LNCAP (cell line): ENCODE data around the gene MCCC2.

Experiments
- TF ChIP-seq, protein P1 (sequence below): fragments of 450-650 bp; IDR thresholded peaks from 2 replicates; pipeline ENCODE4 v1.5.1; 2017; ENCODE audit warnings: mild to moderate bottlenecking

MCCC2 gene

DNA sequence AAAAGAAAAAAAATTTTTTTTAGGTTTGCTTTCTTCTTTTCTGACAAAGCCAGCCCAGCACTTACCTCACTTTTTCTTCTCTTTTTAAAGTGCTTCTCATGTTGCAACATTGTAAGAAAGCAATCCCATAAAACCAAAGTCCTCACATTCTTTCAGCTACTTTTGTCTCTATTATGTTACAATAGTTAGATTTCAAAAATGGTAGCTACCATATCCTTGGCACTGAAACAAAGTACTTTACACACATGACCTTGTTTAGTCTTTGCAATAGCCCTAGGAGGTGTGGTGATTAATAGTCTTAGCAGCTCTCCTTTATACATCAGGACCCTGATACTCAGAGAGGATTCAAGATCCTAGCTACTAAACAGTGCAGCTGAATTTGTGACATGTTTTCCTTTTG lies 108.5 kb downstream of the MCCC2 start:
- TF ChIP-seq, protein P1, sequence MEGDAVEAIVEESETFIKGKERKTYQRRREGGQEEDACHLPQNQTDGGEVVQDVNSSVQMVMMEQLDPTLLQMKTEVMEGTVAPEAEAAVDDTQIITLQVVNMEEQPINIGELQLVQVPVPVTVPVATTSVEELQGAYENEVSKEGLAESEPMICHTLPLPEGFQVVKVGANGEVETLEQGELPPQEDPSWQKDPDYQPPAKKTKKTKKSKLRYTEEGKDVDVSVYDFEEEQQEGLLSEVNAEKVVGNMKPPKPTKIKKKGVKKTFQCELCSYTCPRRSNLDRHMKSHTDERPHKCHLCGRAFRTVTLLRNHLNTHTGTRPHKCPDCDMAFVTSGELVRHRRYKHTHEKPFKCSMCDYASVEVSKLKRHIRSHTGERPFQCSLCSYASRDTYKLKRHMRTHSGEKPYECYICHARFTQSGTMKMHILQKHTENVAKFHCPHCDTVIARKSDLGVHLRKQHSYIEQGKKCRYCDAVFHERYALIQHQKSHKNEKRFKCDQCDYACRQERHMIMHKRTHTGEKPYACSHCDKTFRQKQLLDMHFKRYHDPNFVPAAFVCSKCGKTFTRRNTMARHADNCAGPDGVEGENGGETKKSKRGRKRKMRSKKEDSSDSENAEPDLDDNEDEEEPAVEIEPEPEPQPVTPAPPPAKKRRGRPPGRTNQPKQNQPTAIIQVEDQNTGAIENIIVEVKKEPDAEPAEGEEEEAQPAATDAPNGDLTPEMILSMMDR = no peak

DNA sequence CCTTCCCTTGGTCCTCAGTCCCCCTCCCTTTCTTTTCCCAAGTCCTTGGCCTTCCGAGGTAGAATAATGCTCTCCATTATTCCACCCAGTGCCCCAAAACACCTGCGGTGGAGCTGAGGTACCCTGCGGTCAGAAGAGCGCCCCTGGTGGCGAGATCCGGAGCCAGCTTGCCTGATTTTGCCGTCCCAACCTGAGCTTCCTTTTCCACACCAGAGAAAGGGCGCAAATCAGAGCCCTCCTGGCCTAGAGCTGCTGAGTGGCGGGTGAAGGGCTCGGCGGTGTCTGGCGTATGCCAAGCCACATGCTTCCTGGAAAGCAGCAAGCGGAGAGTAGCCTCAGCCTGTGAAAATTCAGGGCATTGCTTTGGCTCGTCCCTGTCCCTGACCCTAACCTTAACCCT lies 110.8 kb downstream of the MCCC2 start:
- TF ChIP-seq, protein P1 = peak; percentile 33

DNA sequence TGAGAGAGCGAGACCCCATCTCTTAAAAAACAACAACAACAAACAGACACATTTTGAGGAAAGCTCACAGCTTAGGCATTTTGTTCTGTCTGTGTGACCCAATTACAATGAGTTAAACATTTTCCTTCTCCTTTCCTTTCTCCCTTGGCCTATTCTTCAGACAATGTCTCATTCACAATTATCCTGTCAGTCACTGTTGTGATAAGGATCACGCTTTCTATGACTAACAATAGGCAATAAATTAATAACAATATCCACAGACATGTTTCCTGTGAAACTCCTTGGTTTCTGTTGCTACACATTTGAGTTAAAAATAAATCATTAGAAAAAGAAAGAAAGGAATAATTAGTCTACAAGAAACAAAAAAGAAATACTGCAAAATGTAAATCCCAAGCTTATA lies 112.1 kb downstream of the MCCC2 start:
- TF ChIP-seq, protein P1 = no peak

DNA sequence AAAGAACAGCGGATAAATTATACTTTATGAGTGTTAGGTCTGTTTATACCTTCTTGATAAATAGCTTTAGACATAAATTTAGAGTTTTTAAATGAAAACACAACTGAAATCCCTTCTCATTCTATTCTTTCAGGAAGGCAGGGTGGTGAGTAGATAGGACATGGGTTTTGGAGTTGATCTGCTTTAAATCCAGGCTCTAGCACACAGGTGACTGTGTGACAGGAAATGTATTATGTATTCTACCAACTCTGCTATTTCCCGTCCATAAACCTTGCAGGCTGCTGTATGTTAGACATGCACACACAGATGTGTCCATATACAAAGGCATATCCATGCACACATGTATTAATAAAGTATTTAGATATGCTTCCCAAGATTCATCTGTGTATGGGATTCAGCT lies 112.6 kb downstream of the MCCC2 start:
- TF ChIP-seq, protein P1 = no peak

DNA sequence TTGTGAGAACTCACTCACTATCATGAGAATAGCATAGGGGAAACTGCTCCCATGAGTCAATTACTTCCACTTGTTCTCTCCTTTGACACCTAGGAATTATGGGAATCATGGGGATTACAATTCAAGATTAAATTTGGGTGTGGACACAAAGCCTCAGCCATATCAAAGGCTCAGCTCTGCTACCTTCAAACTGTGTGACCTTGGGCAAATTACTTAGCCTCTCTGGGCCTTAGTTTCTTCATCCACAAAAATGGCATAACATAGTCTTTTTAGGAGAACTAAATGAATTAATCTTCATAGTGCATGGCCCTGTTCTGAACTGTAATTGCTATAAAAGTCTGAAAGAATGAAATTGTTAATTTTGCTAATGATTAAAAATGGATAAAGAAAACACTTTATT lies 113.7 kb downstream of the MCCC2 start:
- TF ChIP-seq, protein P1 = no peak

DNA sequence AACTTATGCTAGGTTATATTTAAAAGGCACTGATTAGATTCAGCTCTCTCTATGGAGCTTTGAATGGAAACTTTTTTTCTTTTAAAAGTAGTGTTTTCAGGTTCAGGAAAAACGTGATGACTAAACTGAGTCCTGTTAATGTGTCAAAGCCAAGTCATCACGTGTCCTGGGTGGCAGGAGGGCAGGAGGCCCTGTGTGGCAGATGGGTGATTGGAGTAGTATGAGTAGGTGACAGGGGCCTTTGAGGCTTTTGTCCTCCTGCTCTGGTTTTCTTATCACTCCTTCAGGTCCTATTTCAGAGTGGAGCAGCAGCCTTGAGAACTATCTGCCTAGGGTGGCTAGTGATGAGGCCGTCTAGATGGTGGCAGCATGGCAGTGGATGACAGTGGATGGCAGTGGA lies 114.3 kb downstream of the MCCC2 start:
- TF ChIP-seq, protein P1 = no peak

DNA sequence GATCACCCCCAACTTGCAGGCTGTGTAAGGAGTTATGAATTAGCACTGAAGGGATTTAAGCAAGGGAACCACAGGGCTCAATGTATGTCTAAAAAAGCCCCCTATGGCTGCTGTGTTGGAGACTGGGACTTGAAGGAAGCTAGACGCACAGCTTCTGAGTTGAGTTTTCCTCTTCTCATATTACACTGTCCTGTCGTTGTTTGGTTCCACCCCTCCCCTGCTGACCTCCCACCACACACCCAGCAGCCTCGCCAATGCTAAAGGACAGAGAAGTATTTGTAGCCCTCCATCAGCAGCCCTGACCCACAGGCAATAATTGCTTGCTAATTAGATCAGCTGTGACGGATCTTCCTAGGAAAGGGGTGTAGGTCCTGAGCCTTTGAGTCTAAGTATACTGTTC lies 116.8 kb downstream of the MCCC2 start:
- TF ChIP-seq, protein P1 = no peak

DNA sequence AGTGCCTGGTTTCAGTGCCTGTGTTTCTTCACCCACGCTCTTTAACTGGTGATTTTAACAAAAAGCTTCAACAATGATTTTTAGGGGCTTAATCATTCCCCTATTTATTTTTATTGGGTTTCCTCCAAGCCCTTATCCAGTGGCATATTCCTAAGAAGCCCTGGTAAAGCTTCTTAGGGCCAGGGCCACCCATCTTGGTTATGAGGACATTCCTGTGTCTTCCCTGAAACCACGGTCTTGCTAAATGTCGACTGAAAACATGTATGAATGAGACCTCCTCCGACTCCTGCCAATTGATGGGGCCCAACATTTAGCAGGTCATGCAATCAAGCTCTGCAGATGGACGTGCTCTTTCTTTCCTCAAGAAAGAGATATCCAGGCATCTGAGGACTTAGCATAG lies 118.3 kb downstream of the MCCC2 start:
- TF ChIP-seq, protein P1 = no peak
